Karpas-422 (cell line): ENCODE measurements around the gene VAMP8. TPM values are rescaled to one million over a fixed set of nuclear protein-coding genes. Genes with fewer than 3 reads are reported as not detected.
A peak's percentile ranks its signal among the peaks of the same experiment; 100 is the strongest.

Experiments
- DNase-seq: peaks from one replicate; pipeline ENCODE4 v3.0.0-alpha.2; 2015
- H2AFZ ChIP-seq: fragments of 200-600 bp; sonication (generic); 2 replicates; pipeline ENCODE4 v1.6.1; 2014; ENCODE audit warnings: antibody characterized with exemption, low read length, mixed read lengths
- H3K27ac ChIP-seq: fragments of 200-600 bp; sonication (generic); 2 replicates; pipeline ENCODE4 v1.5.1; 2014; ENCODE audit warnings: mild to moderate bottlenecking, low read length, moderate library complexity
- H3K27me3 ChIP-seq: fragments of 200-600 bp; sonication (generic); 2 replicates; pipeline ENCODE4 v1.6.1; 2014; ENCODE audit warnings: low read length, mixed read lengths
- H3K36me3 ChIP-seq: fragments of 200-600 bp; sonication (generic); 2 replicates; pipeline ENCODE4 v1.6.1; 2014; ENCODE audit warnings: low read length, mixed read lengths; ENCODE audit not compliant: insufficient read depth
- H3K4me1 ChIP-seq: fragments of 200-600 bp; sonication (generic); 2 replicates; pipeline ENCODE4 v1.6.1; 2014; ENCODE audit warnings: mild to moderate bottlenecking, low read length, mixed read lengths
- H3K4me2 ChIP-seq: fragments of 200-600 bp; sonication (generic); 2 replicates; pipeline ENCODE4 v1.6.1; 2014; ENCODE audit warnings: low read length, low read depth, mild to moderate bottlenecking; ENCODE audit not compliant: poor library complexity, severe bottlenecking
- H3K4me3 ChIP-seq: fragments of 200-600 bp; sonication (generic); 2 replicates; pipeline ENCODE4 v1.5.1; 2014; ENCODE audit warnings: mild to moderate bottlenecking, antibody characterized with exemption, low read length, mixed read lengths
- H3K79me2 ChIP-seq: fragments of 200-600 bp; sonication (generic); 2 replicates; pipeline ENCODE4 v1.6.1; 2014; ENCODE audit warnings: mild to moderate bottlenecking, low read length, mixed read lengths
- H3K9ac ChIP-seq: fragments of 200-600 bp; sonication (generic); 2 replicates; pipeline ENCODE4 v1.6.0; 2014; ENCODE audit warnings: low read length
- H3K9me2 ChIP-seq: fragments of 200-600 bp; sonication (generic), shearing (Covaris generic); replicated peaks from 2 replicates; pipeline ENCODE4 v1.6.0; 2014; ENCODE audit warnings: mild to moderate bottlenecking, low read length, moderate library complexity; ENCODE audit not compliant: insufficient read depth
- H3K9me3 ChIP-seq: fragments of 300-700, 200-600 bp; sonication (generic); 2 replicates; pipeline ENCODE4 v1.6.1; 2014; ENCODE audit warnings: low read length, mixed read lengths
- H4K20me1 ChIP-seq: fragments of 200-600 bp; sonication (generic); 2 replicates; pipeline ENCODE4 v1.6.1; 2014; ENCODE audit warnings: mild to moderate bottlenecking, antibody characterized with exemption, low read length, low read depth; ENCODE audit not compliant: insufficient read depth
- total RNA-seq: library from RNA; depleted of rRNA; stranded (reverse); fragments of >200 nt; shearing (Covaris generic); gene quantifications from 2 replicates; pipeline ENCODE4 v1.2.3, GENCODE V29; 2014; ENCODE audit warnings: low replicate concordance

The VAMP8 gene
- total RNA-seq, 1 experiment from 2014 or later: 141 TPM

GRCh38 chr2:85537600-85538506 is 39.5 kb upstream of the VAMP8 start:
- DNase-seq: peak; percentile 86
- H3K27ac ChIP-seq: peak overlapping the region; percentile 89

GRCh38 chr2:85538507-85539360 is 38.7 kb upstream of the VAMP8 start, which contains the start of gene MAT2A:
MAT2A (plus strand) TSS chr2:85539168; CDS start chr2:85539288, 120 bp downstream.
- no peaks in the 10 kb centered on the region for H3K27me3 ChIP-seq
- peak within 1 kb of the TSS; percentile 68; the same call in 1 of the 2 replicates for H2AFZ ChIP-seq
- H3K36me3 ChIP-seq: peaks cover 44% of the 10 kb centered on the region
- H3K4me3 ChIP-seq: peak within 1 kb of the TSS; percentile 77
- H3K9me3 ChIP-seq: no peaks in the 10 kb centered on the region
- peaks cover 35% of the 10 kb centered on the region for H3K4me1 ChIP-seq
- H3K4me2 ChIP-seq: peak within 1 kb of the TSS; percentile 92
- peak; percentile 97 for DNase-seq
- no peaks in the 10 kb centered on the region for H3K9me2 ChIP-seq
- H3K27ac ChIP-seq: peak within 1 kb of the TSS; percentile 89
- H3K9ac ChIP-seq: peak within 1 kb of the TSS; percentile 99
- peaks cover 48% of the 10 kb centered on the region for H3K79me2 ChIP-seq
- peaks cover 36% of the 10 kb centered on the region for H4K20me1 ChIP-seq

More at GRCh38 chr2:85537600-85538506, 39.5 kb upstream of the VAMP8 start:
- Histone ChIP-seq H3K9me2 (no peaks in the 10 kb centered on the region), H3K36me3 (peaks cover 38% of the 10 kb centered on the region), H4K20me1 (peaks cover 35% of the 10 kb centered on the region), H3K79me2 (peaks cover 48% of the 10 kb centered on the region), H3K4me3 (peak overlapping the region; percentile 77), H3K4me2 (peak overlapping the region; percentile 92), H2AFZ (peak overlapping the region; percentile 2; the same call in 1 of the 2 replicates), H3K4me1 (peaks cover 35% of the 10 kb centered on the region), H3K9ac (peak overlapping the region; percentile 99), H3K27me3 (no peaks in the 10 kb centered on the region), H3K9me3 (no peaks in the 10 kb centered on the region)

- Histone ChIP-seq H3K4me3 (peak overlapping the region; percentile 77), H3K36me3 (peaks cover 47% of the 10 kb centered on the region), H3K27ac (peak overlapping the region; percentile 89), H3K9me2 (no peaks in the 10 kb centered on the region), H3K27me3 (no peaks in the 10 kb centered on the region), H3K9me3 (no peaks in the 10 kb centered on the region), H3K79me2 (peaks cover 48% of the 10 kb centered on the region), H4K20me1 (peaks cover 36% of the 10 kb centered on the region), H3K9ac (peak overlapping the region; percentile 99), H3K4me2 (peak overlapping the region; percentile 92), H2AFZ (no peak overlapping the region), H3K4me1 (peaks cover 35% of the 10 kb centered on the region)
- DNase-seq: peak; percentile 82
Observed at GRCh38 chr2:85539361-85540132, 37.8 kb upstream of the VAMP8 start.

DNA sequence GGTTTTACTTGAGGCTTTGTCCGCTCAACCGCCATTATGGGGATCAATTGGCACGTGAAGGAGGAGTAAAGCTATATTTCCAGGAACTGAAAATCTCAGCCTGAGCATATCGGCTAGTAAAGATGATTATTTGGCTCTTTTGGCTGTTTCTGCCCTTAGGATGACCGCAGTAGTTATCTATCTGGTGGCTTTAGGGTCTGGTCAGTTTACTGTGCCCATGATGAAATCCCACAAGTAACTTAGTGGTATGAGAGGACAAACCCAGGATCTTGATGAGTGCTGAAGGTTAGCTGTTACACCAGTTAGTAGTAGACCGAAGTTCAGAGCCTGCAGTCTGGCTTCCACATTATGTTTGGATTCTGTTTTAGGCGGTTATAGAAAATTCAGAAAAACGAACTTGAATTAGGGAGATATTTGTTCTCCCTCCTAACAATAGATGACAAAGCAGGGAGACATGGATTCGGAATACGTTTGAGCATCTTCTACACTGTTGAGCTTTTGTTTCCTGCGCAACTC is 37.2 kb upstream of the VAMP8 start:
- peaks cover 48% of the 10 kb centered on the region for H3K79me2 ChIP-seq
- H3K27me3 ChIP-seq: no peaks in the 10 kb centered on the region
- peaks cover 36% of the 10 kb centered on the region for H4K20me1 ChIP-seq
- H3K9me3 ChIP-seq: no peaks in the 10 kb centered on the region
- H2AFZ ChIP-seq: no peak overlapping the region
- no peak for DNase-seq
- peak overlapping the region; percentile 77 for H3K4me3 ChIP-seq
- peak overlapping the region; percentile 89 for H3K27ac ChIP-seq
- H3K9me2 ChIP-seq: no peaks in the 10 kb centered on the region
- peaks cover 35% of the 10 kb centered on the region for H3K4me1 ChIP-seq
- H3K36me3 ChIP-seq: peaks cover 52% of the 10 kb centered on the region
- H3K4me2 ChIP-seq: peak overlapping the region; percentile 92
- peak overlapping the region; percentile 99 for H3K9ac ChIP-seq

GRCh38 chr2:85541262-85541661 is 36.1 kb upstream of the VAMP8 start:
- peak overlapping the region; percentile 77 for H3K4me3 ChIP-seq
- H3K27ac ChIP-seq: peak overlapping the region; percentile 89
- 0 out of 2 replicates have a peak overlapping the region, but pooled peaks have one; percentile 99 for H3K9ac ChIP-seq

DNA sequence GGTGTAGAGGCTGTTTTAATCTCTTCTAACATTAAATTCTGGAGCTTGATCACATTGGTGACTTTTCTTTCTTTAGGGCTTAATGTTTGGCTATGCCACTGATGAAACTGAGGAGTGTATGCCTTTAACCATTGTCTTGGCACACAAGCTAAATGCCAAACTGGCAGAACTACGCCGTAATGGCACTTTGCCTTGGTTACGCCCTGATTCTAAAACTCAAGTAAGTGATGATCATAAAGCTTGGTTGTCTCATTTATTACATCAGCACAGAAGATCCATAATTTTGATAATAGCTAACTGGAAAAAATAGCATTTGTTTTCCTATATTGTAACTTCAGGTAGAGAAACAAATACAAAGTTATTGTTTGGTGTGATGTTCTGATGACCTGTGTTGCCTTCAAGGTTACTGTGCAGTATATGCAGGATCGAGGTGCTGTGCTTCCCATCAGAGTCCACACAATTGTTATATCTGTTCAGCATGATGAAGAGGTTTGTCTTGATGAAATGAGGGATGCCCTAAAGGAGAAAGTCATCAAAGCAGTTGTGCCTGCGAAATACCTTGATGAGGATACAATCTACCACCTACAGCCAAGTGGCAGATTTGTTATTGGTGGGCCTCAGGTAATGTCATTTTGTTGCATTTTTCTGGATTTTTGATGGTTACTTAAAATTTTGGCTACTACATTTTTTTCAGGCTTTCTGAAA is 35.5 kb upstream of the VAMP8 start:
- Histone ChIP-seq H3K9me3 (no peaks in the 10 kb centered on the region), H3K4me2 (peak overlapping the region; percentile 92), H3K4me1 (peaks cover 34% of the 10 kb centered on the region), H3K79me2 (peaks cover 48% of the 10 kb centered on the region), H3K9me2 (no peaks in the 10 kb centered on the region), H3K4me3 (no peak overlapping the region), H3K27ac (no peak overlapping the region), H3K36me3 (peaks cover 59% of the 10 kb centered on the region), H3K9ac (no peak overlapping the region), H3K27me3 (no peaks in the 10 kb centered on the region), H4K20me1 (peaks cover 36% of the 10 kb centered on the region), H2AFZ (no peak overlapping the region)
- DNase-seq: no peak

More at GRCh38 chr2:85541262-85541661, 36.1 kb upstream of the VAMP8 start:
- Histone ChIP-seq H3K9me3 (no peaks in the 10 kb centered on the region), H3K36me3 (peaks cover 59% of the 10 kb centered on the region), H3K4me2 (peak overlapping the region; percentile 92), H3K9me2 (no peaks in the 10 kb centered on the region), H3K79me2 (peaks cover 48% of the 10 kb centered on the region), H2AFZ (no peak overlapping the region), H4K20me1 (peaks cover 36% of the 10 kb centered on the region), H3K4me1 (peaks cover 35% of the 10 kb centered on the region), H3K27me3 (no peaks in the 10 kb centered on the region)
- no peak for DNase-seq

GRCh38 chr2:85542777-85543176 is 34.6 kb upstream of the VAMP8 start:
- DNase-seq: no peak
- H3K79me2 ChIP-seq: peaks cover 45% of the 10 kb centered on the region
- no peak overlapping the region for H3K4me2 ChIP-seq
- peaks cover 59% of the 10 kb centered on the region for H3K36me3 ChIP-seq
- peaks cover 36% of the 10 kb centered on the region for H4K20me1 ChIP-seq
- H3K4me3 ChIP-seq: no peak overlapping the region
- H3K9me3 ChIP-seq: no peaks in the 10 kb centered on the region
- H3K27me3 ChIP-seq: no peaks in the 10 kb centered on the region
- H3K4me1 ChIP-seq: peaks cover 26% of the 10 kb centered on the region
- H3K27ac ChIP-seq: no peak overlapping the region
- no peak overlapping the region for H3K9ac ChIP-seq
- no peaks in the 10 kb centered on the region for H3K9me2 ChIP-seq
- no peak overlapping the region for H2AFZ ChIP-seq
